Activated effector memory CD4-positive, alpha-beta T cell treated with Interleukin-2 at 50 U/mL for 16 hours (primary cell): ENCODE results near the gene PAX6.

Experiments
- DNase-seq: peaks from one replicate; pipeline ENCODE4 v3.0.0-alpha.2; 2020

Gene PAX6

DNA sequence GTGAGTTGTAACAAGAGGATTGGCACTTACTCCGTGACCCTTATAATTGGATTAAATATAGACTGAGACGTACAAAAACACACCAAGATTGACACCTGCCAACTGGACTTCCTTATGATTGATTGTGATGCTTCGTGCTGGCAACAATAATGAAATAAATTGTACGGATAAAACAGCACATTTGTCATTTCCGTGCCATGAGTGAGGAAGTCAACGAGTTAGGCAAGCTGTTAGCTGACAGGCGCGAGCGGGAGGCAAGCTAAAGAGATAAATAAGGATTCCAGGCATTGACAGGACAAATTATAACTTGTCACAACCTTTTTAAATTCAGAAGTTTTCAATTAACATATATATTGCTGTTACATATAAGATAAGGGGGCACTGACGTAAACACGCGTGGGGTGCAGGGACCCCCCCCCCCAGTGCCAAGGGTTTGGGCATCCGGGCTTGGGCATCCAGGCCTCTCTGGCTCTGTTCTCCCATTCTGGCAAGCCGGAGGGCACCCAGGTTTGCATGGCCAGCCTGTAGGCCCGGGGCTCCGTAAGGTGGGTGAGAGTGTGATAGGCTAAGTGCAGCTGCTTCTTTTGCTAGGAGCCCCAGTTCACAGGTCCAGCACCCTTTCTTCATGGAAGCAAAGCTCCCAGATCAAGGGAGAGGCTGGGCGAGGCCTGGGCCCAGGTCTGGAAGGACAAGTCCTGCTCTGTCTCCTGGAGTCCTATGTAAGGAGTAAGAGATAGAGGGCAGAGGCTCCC lies 11.2 kb upstream of the PAX6 start:
- no peak for DNase-seq

DNA sequence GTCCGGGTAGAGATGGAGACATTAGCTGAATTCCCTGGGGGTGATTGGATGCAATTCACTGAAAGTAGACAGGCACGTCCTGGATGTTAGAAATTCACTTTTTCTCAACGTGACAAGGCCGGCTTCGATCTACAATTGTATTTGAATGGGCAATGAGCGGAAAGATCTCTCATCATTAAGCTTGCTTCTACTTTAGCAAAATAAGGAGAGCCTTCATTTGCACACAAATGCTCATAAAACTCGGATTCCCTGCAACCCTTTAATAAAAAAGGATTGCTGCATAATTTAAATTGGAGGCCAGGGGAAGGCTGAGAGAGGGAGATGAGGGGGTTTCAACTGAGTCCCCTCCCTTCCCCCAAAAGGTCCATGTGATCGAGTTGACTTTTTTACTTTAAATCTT lies 10.6 kb upstream of the PAX6 start:
- DNase-seq, result no peak

DNA sequence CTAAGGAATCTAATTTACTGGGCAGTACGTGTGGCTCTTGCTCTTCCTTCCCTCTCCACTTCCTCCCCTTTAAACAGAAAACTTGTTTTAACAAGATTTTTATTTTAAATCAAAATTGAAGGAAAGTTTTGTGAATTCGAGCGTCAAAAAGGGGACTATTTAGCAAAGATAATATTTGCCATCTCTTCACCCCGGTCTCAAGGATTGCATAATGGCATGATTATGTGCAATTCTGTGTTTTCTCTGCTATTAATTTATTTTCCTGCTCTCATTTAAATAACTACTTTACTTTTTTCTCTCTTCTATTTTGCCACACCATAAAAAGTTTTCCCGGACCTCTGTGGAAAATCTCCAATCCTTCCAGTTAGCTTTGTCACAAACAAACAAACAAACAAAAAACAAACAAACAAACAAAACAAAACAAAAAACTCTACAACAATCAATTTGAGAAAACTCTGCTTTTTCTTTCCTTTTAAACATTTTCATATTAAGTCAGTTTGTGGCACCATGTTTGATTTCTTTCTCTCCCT lies 10.2 kb upstream of the PAX6 start:
- DNase-seq, result no peak

DNA sequence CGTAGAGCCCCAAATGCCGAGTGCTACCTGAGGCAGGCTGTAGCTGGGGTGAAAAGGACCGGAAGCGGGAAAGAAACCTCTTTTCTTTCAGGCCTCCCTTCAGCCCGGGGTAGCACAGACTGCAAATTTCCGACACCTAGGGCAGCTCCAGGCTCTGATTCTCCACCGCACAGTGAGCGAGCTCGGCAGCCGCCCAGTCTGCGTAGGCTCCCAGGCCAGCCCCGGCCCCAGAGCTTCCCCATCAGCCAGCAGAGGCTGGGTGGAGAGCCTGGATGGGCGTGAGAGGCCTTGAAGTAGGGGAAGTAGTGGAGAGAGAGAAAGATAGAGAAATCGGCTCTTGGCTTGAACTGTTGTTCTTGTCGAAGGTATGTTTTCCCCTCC lies 9.3 kb upstream of the PAX6 start:
- no peak for DNase-seq

DNA sequence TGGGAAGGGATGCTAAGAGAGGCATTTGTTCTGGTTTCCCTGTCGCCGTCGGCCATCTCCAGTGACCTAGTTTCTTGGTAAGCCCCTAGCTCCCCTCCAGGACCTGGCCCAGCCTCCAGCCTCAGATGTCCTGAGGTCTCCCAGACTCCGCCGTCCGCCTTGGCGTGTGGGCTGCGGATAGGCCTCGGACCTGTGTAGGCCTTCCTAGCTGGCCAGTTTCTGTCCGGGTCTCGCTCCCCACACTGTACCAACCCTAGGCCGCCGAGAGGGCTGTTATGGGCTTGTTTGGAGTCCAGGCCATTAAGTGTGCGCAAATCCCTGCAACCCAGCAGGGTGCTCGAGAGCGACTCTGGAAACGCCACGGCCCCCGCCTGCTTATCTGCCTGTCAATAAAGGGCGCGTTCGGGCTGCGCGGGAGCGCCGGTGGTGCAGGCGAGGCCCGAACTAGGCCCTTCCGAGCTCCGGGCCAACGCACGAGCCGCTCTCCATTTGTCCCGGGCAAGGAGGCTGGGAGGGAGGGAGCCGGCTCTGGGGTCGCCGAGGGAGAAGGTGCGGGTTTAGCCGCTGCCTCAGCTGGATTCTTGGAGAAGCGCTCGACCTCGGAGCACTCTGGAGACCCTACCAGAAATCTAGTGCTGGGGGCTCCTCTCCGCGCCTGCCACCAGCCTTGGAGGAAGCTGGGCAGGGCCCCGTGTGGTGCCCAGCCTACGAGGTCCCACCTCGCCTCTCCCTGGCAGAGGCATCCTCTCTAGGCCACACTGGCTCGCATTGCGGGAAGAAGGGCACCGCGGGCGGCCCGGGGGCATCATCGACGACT lies 8.7 kb upstream of the PAX6 start:
- DNase-seq, result no peak

DNA sequence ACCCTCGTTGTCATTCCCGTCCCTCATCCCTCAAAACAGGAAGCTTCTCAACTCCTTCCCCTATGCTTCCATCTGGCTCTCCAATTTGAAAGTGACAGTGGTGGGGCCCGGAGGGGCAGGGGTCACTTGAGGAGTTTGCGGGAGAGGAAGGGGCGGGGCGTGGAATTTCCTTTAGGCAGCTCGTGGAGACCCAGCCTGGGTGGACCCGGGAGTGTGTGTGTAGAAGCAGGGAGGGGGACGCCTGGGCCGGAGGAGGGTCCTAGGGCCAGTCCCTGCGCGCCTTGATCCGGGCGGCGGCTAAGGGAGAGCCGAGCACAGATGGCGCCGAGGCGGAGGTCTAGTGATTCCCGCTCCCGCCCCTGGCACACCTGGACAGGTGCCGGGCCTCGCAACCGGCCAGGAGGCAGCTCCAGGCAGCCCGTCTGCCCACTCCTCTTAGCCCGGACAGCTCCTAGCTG lies 7.8 kb upstream of the PAX6 start:
- no peak for DNase-seq

DNA sequence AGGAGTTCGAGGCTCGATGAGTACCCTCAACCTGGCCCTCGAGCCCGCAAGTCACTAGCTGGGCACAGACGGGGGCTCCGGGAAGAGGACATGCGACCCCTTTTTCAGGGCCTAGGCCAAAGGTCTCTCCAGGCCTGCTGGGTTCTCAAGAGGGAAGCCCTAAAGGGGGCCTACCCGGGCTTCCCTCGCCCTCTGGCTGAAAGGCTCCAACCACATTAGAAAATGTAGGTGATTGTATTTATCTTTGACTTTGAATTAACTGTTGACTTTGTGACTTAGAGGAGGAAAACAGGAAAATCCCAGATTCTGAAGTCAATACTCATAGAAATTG lies 7.3 kb upstream of the PAX6 start:
- DNase-seq, result no peak

DNA sequence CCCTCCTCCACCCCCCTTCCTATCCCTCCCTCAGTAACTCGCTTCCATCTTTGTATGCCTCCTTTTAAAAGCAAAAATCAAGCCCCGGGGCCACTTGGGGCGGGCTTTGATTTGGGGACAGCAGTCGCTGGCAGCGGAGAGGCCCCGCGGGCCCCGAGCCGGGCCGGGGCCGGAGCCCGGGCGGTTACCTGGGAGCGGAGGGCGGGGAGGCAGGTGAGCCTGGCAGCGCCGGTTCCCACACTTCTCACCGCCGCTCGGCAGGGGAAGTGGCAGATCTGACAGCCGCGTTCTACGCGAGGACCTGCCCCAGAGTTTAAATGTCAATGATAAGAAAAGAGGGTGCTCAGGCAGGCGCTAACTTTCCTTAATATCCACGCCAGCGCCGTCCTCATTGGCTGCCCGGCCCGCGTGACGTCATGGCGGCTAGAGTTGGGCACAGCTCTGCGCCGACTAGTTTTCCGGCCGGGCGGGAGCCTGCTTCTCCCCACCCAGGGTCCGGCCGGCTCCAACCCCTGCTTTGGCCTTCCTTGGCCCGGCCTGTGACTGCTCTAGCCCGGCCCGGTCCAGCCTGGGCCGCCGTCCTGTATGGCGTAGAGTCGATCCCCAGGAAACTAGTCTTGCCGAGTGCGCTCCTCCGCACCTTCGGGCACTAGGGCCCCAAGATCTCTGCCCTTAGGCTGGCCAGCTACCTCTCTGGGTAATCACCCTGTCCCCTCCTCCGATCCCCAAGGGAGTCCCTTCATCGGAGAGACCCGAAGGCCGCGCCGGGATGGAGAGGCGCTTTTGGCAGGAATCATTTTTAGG lies 6.7 kb upstream of the PAX6 start:
- DNase-seq, result no peak

DNA sequence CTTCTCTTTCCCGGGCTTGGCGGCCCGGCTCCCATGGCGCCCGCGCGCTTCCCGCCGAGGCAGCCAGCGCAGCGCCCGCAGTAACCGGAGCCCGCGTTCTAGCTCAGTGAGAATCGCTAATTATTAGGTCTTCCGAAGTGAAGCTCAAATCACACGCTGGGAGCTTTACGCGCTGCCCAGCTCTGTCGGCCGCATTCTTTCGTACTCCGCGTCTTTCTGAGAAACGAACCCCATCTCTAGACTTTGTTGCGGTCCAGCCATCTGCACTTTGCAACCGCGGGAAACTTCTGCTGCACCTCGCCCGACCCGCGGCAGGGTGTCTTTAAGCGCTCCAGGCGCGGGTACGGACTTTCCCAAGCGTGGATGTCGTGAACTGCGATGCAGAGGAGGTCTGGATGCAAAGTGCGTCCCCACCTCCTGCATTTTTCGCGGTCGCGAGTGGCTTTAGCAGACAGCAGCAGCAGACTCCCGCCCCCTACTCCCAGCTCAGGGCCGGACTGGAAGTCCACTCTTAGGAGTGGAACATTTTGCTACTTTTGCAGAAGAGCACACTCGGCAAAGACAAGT lies 6.0 kb upstream of the PAX6 start:
- no peak for DNase-seq

DNA sequence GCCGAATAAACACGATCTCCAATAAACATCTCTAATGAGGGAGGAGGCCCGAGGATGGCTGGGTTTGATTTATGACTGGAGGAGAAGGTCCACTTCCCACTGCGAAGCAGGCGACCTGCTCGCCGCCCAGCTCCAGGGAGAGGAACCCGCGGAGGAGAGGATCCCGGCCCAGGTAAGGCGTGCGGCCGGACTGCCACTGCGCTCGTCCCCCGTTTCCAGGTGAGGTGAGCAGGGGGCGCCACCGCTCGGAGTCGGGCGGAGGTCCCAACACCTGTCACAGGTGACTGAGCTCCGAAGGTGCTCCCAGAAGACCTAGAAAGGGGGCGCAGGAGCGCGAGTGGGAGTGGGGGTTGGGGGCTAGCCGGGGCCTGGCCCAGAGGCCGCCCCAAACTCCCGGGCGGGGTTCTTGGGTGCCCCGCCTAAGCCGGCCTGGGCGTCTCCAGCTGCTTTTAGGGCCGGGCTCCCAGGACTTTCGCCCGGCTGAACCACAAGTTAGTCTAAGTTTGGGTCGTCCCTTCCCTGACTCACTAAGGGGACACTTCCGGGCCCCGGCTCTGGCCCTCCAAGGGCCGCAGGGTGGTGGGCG lies 5.4 kb upstream of the PAX6 start:
- no peak for DNase-seq

DNA sequence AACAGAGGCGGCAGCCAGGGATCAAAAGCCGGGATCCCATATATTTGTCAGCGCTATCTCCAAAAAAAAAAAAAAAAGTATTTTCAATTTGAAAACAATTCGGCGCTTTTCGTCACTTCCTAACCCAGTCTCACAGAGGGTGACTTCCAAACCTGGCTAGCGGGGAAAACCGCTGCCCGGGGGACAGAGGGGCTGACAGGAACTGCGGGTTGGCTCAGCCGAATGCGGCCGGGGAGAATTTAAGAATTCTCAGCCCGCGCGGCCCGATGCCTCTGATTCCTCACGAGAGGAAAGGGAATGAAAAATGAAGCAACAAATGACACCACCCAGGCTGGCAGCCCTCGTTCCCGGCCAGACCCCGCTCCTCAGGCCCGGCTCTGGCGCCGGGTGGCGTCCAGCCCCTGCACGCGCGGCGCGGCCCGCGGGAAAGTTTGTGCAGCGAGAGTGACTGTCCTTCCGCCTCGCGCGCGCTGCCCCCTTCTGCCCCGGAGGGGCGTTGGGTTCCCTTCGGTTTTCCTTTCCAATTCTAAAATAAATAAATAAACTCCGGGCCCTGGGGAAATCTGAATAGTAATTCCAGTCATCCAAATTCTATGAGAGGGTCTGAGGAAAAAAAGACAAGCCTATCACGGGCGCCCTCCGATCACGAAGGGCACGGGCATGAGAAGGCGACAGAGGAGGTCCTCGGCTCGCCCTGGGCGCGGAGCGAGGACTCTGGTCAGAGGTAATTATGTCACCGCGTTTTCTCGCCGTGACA lies 4.8 kb upstream of the PAX6 start:
- no peak for DNase-seq

DNA sequence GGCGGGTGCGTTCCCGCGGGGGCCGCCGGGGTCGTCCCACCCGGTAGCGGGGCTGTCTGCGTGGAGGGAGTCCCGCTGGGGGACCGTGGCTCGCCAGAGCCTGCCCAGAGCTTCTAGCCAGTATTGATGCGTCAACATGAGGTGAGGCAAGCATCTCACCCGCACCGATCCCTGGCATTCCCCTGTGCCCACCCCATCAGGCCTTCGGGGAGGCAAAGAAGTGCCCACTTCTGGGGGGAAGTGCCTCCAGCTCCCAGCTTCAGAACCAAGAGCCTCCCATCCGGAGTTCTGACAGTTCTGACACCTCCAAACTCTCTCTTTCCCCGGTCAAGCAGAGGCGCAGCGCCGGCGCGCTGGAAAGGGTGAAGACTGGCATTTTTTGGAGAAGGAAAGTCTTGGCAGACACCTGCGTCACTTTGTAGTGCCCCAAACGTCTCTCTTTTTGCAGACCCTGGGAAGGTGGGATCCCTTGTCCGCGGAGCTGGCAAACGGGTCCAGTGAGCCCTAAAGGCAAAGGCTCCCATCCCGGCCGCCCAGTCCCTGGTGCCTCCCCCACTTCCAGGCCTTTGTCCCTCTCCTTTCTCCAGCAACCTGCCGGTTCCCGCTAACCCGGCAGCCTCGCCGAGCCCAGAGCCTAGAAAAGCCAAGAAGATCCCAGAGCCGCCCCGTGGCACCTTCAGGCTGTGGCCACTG lies 3.2 kb upstream of the PAX6 start:
- DNase-seq, result no peak

DNA sequence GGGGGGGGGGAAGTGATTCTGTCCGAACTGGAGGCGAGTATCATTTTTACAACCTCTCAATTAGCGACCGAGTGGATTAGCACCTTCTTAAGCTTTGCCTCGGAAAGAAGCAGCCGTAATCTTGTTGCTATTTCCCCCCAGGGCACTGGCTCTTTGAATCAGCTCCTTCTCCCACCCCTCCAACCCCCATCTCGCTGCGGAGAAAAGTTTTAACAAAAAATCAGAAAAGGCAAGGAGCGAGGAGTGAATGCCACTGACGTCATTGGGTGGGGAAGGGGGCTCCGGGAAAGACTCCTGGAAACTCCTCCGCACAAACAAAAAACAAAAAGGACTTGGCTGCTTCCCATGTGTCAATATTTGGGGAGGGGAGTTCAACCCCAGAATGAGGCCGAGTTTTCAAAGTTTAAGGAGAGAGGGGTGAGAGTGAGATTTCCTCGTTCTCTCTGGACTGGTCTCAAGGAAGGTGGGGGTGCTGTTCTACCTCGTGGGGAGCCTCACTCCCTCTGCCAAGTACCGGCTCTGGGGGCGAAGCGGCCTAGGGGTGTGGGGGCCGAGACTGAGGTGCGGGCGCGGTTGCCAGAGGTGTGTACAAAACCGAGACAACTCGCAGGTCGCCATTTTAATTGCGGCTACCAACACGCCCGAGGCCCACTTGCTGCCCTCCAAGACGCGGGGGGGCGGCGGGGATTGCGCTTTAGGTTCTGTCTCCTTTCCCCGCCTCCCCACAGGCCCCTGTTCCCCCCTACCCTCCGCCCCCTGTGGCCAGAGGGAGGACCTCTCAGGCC lies 2.5 kb upstream of the PAX6 start:
- no peak for DNase-seq

DNA sequence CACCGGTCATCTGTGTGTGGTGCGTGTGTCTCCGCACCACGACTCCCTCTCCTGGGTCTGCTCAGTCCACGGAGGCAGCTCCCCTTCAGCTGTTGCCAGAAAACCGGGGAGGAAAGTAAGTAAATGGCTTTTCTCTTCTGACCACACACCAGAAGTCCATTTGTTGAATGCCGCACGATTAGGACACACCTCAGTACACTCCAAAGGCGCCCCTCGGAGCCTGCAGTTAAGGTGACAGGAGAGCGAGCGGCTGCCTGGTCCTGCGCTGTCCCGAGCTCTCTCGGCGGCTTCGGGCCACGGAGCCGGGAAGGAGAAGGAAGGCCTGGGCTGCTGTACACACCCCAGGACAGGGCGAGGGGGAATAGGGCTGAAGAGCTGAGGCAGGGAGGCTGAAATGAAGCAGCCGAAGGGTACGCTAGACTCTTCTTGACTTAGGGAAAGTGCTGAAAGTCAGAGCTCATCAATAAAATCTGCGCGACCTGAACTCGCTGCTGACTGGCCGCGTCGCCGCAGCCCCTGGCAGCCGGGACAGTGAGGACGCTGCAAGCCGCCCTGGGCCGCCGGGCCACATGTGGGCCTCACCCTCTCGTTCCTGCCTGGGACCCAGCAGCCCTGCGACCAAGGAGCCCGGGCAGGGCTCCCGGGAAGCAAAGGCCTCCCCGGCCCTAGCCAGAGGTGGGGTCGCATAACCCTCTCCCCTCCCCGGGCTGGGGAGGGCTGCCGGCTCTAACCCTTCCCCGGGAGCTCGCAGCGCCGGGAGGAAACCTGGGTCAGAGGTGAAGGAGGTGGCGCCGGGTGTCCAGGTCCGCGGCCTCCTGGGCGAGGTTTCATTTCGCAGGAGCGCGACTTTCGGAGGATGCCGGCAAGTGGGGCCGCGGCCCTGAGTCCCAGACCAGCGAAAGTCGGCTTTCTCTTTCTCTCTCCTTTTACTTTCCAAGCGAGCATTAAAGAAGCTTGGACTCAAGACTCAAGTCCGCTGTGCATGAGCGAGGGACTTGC lies 1.6 kb upstream of the PAX6 start:
- DNase-seq, result no peak

DNA sequence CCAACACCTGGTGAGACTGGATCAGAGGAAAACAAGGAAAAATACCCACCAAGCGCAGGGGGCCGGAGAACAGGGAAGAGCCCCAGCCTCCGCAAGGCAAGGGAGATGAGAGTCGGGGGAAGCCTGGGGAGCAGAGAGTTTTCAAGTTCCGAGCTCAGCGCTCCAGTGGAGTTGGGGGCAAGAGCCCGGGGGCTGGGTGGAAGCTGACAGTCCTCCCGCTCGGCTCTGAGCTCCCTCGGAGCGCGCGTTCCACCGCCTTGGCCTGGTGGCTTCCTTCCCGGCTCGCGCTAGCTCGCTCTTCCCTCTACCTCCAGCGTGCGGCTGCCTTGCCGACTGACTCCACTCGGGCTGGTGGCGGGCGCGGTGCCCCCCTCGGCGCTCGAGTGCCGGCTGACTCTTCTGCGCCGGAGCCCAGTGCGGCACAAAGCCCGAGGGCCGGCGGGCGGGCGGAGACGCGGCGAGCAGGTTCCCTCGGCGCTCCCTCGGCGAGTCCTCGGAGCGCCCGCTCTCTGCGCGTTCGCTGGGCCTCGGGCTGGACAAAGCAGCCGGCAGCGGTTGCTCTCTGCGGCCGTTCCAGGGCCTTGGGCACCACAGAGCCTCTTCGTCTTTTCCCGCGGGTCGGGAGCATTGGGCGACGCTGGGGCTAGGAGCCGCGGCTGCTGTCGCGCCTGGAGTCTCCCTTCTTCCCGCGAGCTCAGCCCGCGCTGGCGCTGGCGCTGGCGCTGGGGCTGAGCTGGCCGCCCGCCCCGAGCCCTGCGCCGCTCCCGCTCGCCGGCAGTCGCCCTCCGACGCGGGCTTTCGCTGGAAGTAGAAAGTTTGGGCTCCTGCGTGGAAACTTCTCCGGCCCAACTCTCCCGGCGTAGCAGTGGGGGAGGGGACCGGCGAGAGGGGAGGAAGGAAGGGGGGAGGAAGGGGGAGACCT lies 1.0 kb downstream of the PAX6 start:
- no peak for DNase-seq

DNA sequence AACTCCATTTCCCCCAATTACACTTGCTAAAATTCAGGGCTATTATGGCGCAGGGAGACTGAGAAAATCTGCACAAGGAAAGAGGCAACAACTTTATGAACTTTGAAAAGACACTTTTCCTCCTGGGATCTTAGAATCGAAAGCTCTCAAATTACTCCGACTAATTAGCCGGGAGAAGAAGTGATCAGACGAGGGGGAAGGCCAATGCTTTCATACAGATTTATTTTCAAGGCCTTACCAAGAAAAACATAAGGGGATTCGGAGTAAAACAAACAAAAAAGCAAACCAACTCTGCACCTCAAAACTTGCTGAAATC lies 1.6 kb downstream of the PAX6 start:
- no peak for DNase-seq

DNA sequence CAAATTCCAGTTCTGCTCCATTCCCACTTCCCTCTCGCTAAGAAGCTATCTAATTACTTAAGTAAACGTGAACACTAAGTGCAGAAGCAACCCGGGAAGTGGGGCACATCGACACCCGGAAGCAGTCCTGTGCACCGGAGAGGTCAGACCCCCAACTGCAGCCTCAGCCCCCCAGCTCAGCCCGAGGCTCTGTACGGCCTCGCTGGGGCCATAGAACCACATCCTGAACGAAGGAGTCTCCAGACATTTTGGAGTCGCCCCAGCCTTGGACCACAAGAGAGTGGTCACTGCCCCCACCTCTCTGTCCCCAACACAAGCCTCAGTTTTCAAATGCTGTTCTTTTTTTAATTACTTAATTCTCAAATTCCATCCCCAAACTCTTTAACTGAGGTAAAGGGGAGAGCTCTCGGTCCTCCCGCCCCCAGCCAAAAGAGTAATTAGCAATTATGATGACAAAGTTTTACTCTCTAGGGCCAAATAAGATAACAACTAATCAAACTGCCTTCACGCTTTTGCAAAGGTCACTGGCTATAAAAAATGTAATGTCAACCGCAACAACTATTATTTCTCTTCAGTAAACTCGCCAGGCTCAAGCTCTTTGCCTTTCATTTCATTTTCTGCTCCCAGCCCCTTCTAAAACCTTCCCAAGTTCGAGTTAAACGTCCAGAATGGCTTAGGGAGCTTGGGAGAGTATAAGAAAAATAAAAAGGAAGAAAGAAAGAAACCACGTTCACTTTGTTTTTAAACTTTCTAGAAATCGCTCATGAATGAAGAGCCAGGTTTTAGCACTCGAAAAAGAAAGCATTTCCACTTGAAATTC lies 2.2 kb downstream of the PAX6 start:
- no peak for DNase-seq
